ENCODE data around the gene GZMM. TPM values are rescaled to one million over a fixed set of nuclear protein-coding genes. Genes with fewer than 3 reads are reported as not detected.

Gene GZMM
- total and polyA plus RNA-seq, 2 experiments from 2014 or later: 0.29 TPM; not detected in 1

GRCh38 chr19:547117-547516 lies 3.3 kb downstream of the GZMM start (continued):
- TF ChIP-seq REST (IDR thresholded peaks at IDR 0.05; ENCODE audit: unreplicated experiment) (no peak), STAT1 (IDR thresholded peaks at IDR 0.05; ENCODE audit: unreplicated experiment) (no peak), EZH2phosphoT487 (IDR thresholded peaks at IDR 0.05; ENCODE audit: unreplicated experiment) (no peak), JUNB (IDR thresholded peaks at IDR 0.05; ENCODE audit: unreplicated experiment) (no peak), CREB1 (CRISPR knock-in tag; IDR thresholded peaks at IDR 0.05; ENCODE audit: low read depth) (no peak), ZNF331 (CRISPR knock-in tag; IDR thresholded peaks at IDR 0.05; ENCODE audit: low read depth) (no peak), ZNF114 (CRISPR knock-in tag; IDR thresholded peaks at IDR 0.05) (no peak), POLR2AphosphoS5 (IDR thresholded peaks at IDR 0.05; ENCODE audit: low read depth) (no peak)

GRCh38 chr19:547836-548720 lies 4.2 kb downstream of the GZMM start:
- H3F3A ChIP-seq (replicated peaks; ENCODE audit: low read depth): 0 out of 2 replicates have a peak, but pooled peaks cover 2% of the 10 kb centered on the region
- no peak; the same call in 2 of the 3 replicates for ATAC-seq
- H3K36me3 Mint-ChIP-seq (ENCODE audit: low read depth): peaks cover 3% of the 10 kb centered on the region; the same call in 2 of the 3 replicates

More at GRCh38 chr19:547836-548720, 4.2 kb downstream of the GZMM start:
- TF ChIP-seq EZH2phosphoT487 (IDR thresholded peaks at IDR 0.05; ENCODE audit: unreplicated experiment) (no peak), CTCF (conservative IDR thresholded peaks at IDR 0.05; ENCODE audit: low read depth in 2 of 2) (peak in 1 of 2 experiments; percentile 16; a peak in 2 of 4 replicates)
- Histone ChIP-seq H4K20me1 (replicated peaks; ENCODE audit: insufficient read depth) (no peaks in the 10 kb centered on the region; the same call in 1 of the 2 replicates), H2AFZ (no peak overlapping the region), H3K27ac (ENCODE audit: low read depth) (no peak overlapping the region), H3K36me3 (ENCODE audit: insufficient read depth) (no peaks in the 10 kb centered on the region), H3K79me2 (replicated peaks; ENCODE audit: insufficient read depth) (no peaks in the 10 kb centered on the region), H3K4me3 (no peak overlapping the region), H3K27me3 (ENCODE audit: insufficient read depth) (no peaks in the 10 kb centered on the region), H3K4me1 (ENCODE audit: insufficient read depth) (no peaks in the 10 kb centered on the region), H3K9me2 (ENCODE audit: insufficient read depth) (no peaks in the 10 kb centered on the region), H3K4me2 (no peak overlapping the region)
- Mint-ChIP-seq H3K9me3 (no peaks in the 10 kb centered on the region), H3K27me3 (ENCODE audit: insufficient read depth, low read depth, poor library complexity) (peaks cover 8% of the 10 kb centered on the region), H3K4me3 (no peak overlapping the region), H3K4me1 (peaks cover 3% of the 10 kb centered on the region; the same call in 1 of the 3 replicates), H3K27ac (no peak overlapping the region)
- DNase-seq (ENCODE audit: low spot score): no peak

Measured in GM23338 (cell line).